Colonic mucosa (tissue), 4 donors: Measurements from ENCODE around the gene HIP1. TPM values are rescaled to one million over a fixed set of nuclear protein-coding genes. Genes with fewer than 3 reads are reported as not detected.
"Not testable (repeated sequence)": the region's sequence is repeated elsewhere in the genome, so short reads cannot be mapped to it uniquely, and the experiment has no call there.

Source experiments
- DNase-seq: peaks from one replicate; pipeline ENCODE4 v3.0.0-alpha.2; 2020
- H3K27ac ChIP-seq: fragments of 200-600 bp; one replicate; pipeline ENCODE4 v1.8.0; 2021
- H3K27me3 ChIP-seq: fragments of 200-600 bp; one replicate; pipeline ENCODE4 v1.8.0; 2021
- H3K36me3 ChIP-seq: fragments of 200-600 bp; one replicate; pipeline ENCODE4 v1.8.0; 2021
- H3K4me1 ChIP-seq: fragments of 200-600 bp; one replicate; pipeline ENCODE4 v1.8.0; 2021; ENCODE audit warnings: mild to moderate bottlenecking
- H3K4me3 ChIP-seq: fragments of 200-600 bp; one replicate; pipeline ENCODE4 v1.8.0; 2021
- H3K9ac ChIP-seq, 2 donors: one replicate each; pipeline ENCODE4 v1.7.0; 2013; ENCODE audit warnings: control low read depth in 2 of 2, low read depth in 2 of 2, low read length in 2 of 2
- H3K9me3 ChIP-seq: fragments of 200-600 bp; one replicate; pipeline ENCODE4 v1.8.0; 2021
- intact Hi-C: fragments of 100-400 bp; cut with DNase I; formaldehyde crosslinking; loops from one replicate; pipeline ENCODE4 v1.14.1; 2022
- total RNA-seq, 2 donors: library from RNA; stranded (reverse); fragmentation: NEBNext Ultra II Directional in 1 of 2; extraction: Animal tissue kit (Norgen Biotek cat#: 25700) in 1 of 2; gene quantifications; one replicate each; pipeline ENCODE4 v1.2.1, GENCODE V29; 2021
- TF ChIP-seq, protein P1 (sequence below): fragments of 200-600 bp; IDR thresholded peaks from one replicate; pipeline ENCODE4 v1.8.0; 2022; ENCODE audit warnings: antibody characterized with exemption, mild to moderate bottlenecking
- donor health status: healthy.
- donor health status: DM: no; HTN: no; CAD: no.
- donor health status: DM: no; HTN: no; CAD: no.

HIP1 gene
- total RNA-seq, 2 donors from 2014 or later = 4.8 to 5.5 TPM

- Histone ChIP-seq H3K4me1 (no peaks in the 10 kb centered on the region), H3K27ac (no peak overlapping the region), H3K27me3 (no peaks in the 10 kb centered on the region), H3K9ac (no peak overlapping the region), H3K9me3 (no peaks in the 10 kb centered on the region), H3K4me3 (no peak overlapping the region), H3K36me3 (no peaks in the 10 kb centered on the region)
- intact Hi-C loops = no loop called here
- TF ChIP-seq, protein P1, sequence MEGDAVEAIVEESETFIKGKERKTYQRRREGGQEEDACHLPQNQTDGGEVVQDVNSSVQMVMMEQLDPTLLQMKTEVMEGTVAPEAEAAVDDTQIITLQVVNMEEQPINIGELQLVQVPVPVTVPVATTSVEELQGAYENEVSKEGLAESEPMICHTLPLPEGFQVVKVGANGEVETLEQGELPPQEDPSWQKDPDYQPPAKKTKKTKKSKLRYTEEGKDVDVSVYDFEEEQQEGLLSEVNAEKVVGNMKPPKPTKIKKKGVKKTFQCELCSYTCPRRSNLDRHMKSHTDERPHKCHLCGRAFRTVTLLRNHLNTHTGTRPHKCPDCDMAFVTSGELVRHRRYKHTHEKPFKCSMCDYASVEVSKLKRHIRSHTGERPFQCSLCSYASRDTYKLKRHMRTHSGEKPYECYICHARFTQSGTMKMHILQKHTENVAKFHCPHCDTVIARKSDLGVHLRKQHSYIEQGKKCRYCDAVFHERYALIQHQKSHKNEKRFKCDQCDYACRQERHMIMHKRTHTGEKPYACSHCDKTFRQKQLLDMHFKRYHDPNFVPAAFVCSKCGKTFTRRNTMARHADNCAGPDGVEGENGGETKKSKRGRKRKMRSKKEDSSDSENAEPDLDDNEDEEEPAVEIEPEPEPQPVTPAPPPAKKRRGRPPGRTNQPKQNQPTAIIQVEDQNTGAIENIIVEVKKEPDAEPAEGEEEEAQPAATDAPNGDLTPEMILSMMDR = no peak
- DNase-seq = no peak
Measured at GRCh38 chr7:75536491-75536890, 202.2 kb downstream of the HIP1 start.

- no peak for DNase-seq
- Histone ChIP-seq H3K4me1 (no peaks in the 10 kb centered on the region), H3K27ac (no peak overlapping the region), H3K9ac (no peak overlapping the region), H3K9me3 (no peaks in the 10 kb centered on the region), H3K4me3 (no peak overlapping the region), H3K36me3 (no peaks in the 10 kb centered on the region), H3K27me3 (no peaks in the 10 kb centered on the region)
- intact Hi-C loops = no loop called here
- TF ChIP-seq, protein P1 = no peak
Measured at GRCh38 chr7:75534727-75535307, 203.9 kb downstream of the HIP1 start.

DNA sequence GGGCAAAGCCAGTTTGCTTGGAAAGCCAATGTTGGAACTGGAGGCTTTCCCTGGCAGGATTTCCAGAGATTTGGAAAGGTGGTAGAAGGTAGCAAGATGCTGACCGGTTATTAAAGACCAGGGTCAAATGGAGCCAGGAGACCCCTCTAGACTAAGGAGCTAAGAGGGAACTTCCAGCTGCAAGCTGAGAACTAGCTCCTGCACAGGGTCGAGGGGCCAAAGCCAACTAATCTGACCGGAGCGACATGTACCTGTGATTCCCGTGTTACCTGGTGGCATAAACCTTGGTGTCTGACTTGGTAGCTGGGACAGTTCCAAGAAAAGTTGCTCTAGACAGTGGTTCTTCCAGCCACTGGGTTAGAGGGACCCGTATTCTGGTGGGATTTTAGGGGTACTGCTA, 204.8 kb downstream of the HIP1 start:
- TF ChIP-seq, protein P1 = no peak
- Histone ChIP-seq H3K27ac (no peak overlapping the region), H3K4me1 (no peaks in the 10 kb centered on the region), H3K9me3 (no peaks in the 10 kb centered on the region), H3K9ac (no peak overlapping the region), H3K4me3 (no peak overlapping the region), H3K27me3 (no peaks in the 10 kb centered on the region), H3K36me3 (no peaks in the 10 kb centered on the region)
- no peak for DNase-seq
- intact Hi-C loops = no loop called here

DNA sequence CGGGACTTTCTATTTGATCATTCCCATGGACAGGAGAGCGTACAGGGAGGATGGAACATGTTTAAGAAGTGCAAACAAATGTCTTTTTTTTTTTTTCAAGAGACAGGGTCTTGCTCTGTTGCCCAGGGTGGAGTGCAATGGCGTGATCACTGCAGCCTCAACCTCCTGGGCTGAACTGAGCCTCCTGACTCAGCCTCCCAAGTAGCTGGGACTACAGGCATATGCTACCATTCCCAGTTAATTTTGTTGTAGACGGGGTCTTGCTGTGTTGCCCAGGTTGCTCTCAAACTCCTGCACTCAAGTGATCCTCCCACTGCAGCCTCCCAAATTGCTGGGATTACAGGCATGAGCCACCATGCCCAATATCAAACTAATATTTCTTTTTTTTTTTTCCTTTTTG, 206.1 kb downstream of the HIP1 start:
- Histone ChIP-seq H3K4me3 (no peak overlapping the region), H3K9ac (no peak overlapping the region), H3K36me3 (no peaks in the 10 kb centered on the region), H3K4me1 (no peaks in the 10 kb centered on the region), H3K27me3 (no peaks in the 10 kb centered on the region), H3K9me3 (no peaks in the 10 kb centered on the region), H3K27ac (no peak overlapping the region)
- intact Hi-C loops = no loop called here
- no peak for DNase-seq
- TF ChIP-seq, protein P1 = no peak

DNA sequence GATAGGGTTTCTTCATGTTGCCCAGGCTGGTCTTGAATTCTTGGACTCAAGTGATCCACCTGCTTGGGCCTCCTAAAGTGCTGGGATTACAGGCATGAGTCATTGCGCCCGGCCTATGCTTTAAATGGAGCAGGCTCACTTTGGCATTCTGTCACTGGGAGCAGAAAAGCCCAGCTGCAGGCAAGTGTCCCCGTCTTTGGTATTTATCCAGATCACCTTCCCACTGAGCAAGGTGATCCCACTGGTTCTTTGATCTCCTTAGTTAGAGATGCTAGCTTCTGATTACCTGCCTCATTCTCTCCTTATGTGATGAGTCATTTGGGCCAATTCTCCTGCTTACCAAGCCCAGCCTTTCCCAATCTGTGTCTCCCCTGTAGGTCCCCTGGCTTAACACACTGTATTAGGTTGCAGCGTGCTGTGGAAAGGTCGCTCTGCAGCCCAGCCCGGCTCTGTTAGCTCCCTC, 207.4 kb downstream of the HIP1 start:
- Histone ChIP-seq H3K4me1 (peaks cover 4% of the 10 kb centered on the region), H3K27me3 (no peaks in the 10 kb centered on the region), H3K27ac (no peak overlapping the region), H3K9ac (no peak overlapping the region), H3K9me3 (no peaks in the 10 kb centered on the region), H3K36me3 (no peaks in the 10 kb centered on the region), H3K4me3 (no peak overlapping the region)
- intact Hi-C loops = no loop called here
- TF ChIP-seq, protein P1 = no peak
- no peak for DNase-seq

DNA sequence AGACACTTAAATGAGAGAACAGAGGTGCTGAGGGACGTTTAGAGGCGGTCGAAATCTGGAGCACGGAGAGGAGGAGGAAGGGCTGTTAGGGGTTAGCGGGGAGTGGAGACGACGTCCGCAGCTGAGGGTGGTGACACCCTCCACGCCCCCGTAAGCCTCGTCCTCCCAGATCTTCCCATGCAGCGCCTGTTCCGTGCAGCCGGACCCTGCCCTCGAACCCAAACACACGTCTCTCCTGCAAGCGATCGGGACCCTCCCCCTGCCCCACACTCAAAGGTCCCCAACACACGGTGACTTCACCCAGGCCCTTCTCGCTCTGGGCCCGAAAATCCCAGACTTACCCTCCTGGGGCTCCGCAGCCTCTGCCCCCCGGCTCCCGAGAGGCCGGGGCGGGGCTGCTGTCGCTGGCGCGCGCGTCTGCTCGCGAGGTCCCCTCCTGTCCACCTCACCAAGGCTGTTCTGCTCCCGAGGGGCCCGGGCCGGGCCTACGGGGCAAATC, 211.5 kb downstream of the HIP1 start:
- H3K36me3 ChIP-seq, H3K27me3 ChIP-seq, H3K4me1 ChIP-seq, H3K9me3 ChIP-seq, intact Hi-C loops: not testable (repeated sequence)
- peak overlapping the region; percentile 87 for H3K27ac ChIP-seq
- DNase-seq = peak; percentile 20
- H3K9ac ChIP-seq = peak overlapping the region; percentile 63 to 87
- H3K4me3 ChIP-seq = peak overlapping the region; percentile 99

- H3K9ac ChIP-seq, H3K4me1 ChIP-seq, H3K4me3 ChIP-seq, H3K9me3 ChIP-seq, intact Hi-C loops, H3K36me3 ChIP-seq, H3K27ac ChIP-seq, H3K27me3 ChIP-seq, DNase-seq: not testable (repeated sequence)
Measured at GRCh38 chr7:75521727-75522126, 217.0 kb downstream of the HIP1 start.

- H3K27me3 ChIP-seq, H3K27ac ChIP-seq, H3K4me3 ChIP-seq, intact Hi-C loops, H3K9me3 ChIP-seq, H3K36me3 ChIP-seq, H3K9ac ChIP-seq, H3K4me1 ChIP-seq, DNase-seq: not testable (repeated sequence)
Measured at GRCh38 chr7:75518842-75519241, 219.9 kb downstream of the HIP1 start.

- H3K4me3 ChIP-seq, H3K9me3 ChIP-seq, H3K27ac ChIP-seq, DNase-seq, H3K27me3 ChIP-seq, H3K4me1 ChIP-seq, H3K36me3 ChIP-seq, H3K9ac ChIP-seq, intact Hi-C loops: not testable (repeated sequence)
Measured at GRCh38 chr7:75509033-75509432, 229.7 kb downstream of the HIP1 start.
